Uterus (tissue), 4 donors: ENCODE data around the gene STXBP5L. TPM values are rescaled to one million over a fixed set of nuclear protein-coding genes. Genes with fewer than 3 reads are reported as not detected.
"Not testable (repeated sequence)": the region's sequence is repeated elsewhere in the genome, so short reads cannot be mapped to it uniquely, and the experiment has no call there.

Experiments used
- DNase-seq, 2 donors: peaks; one replicate each; pipeline ENCODE4 v3.0.0-alpha.2; 2019 to 2020
- H3K27ac ChIP-seq, 2 donors: fragments of 200-600 bp; sonication (generic); 1 replicate in 1 of 2; 2 replicates in 1 of 2; pipeline ENCODE4 v1.5.1; 2016 to 2018
- H3K27me3 ChIP-seq, 2 donors: fragments of 200-600 bp; sonication (generic); one replicate each; pipeline ENCODE4 v1.5.1; 2018 to 2019; ENCODE audit warnings: control low read depth in 1 of 2
- H3K36me3 ChIP-seq, 2 donors: fragments of 200-600 bp; sonication (generic); one replicate each; pipeline ENCODE4 v1.5.1; 2019; ENCODE audit warnings: control low read depth in 1 of 2
- H3K4me1 ChIP-seq, 2 donors: fragments of 200-600 bp; sonication (generic); one replicate each; pipeline ENCODE4 v1.5.1; 2018 to 2019; ENCODE audit warnings: control low read depth in 1 of 2
- H3K4me3 ChIP-seq, 2 donors: fragments of 200-600 bp; sonication (generic); 1 replicate in 1 of 2; 2 replicates in 1 of 2; pipeline ENCODE4 v1.5.1; 2018 to 2019; ENCODE audit warnings: mild to moderate bottlenecking in 1 of 2
- H3K9me3 ChIP-seq, 2 donors: fragments of 200-600 bp; sonication (generic); one replicate each; pipeline ENCODE4 v1.5.1; 2019; ENCODE audit warnings: control low read depth in 1 of 2
- POLR2A ChIP-seq, 2 donors: fragments of 450-650 bp; IDR thresholded peaks; one replicate each; pipeline ENCODE4 v1.6.1; 2016; ENCODE audit warnings: antibody characterized with exemption in 2 of 2, mild to moderate bottlenecking in 1 of 2, moderate library complexity in 1 of 2
- intact Hi-C: fragments of 100-400 bp; cut with DNase I; formaldehyde crosslinking; loops from one replicate; pipeline ENCODE4 v1.15.1; 2023; ENCODE audit warnings: low total_unique reads
- total RNA-seq, 4 donors: library from RNA; depleted of rRNA in 3 of 4; stranded (reverse); fragments of >200 nt in 3 of 4; gene quantifications; one replicate each; pipeline versions ENCODE4 v1.1.0 to v1.2.4, GENCODE V29; 2014 to 2023
- TF ChIP-seq, protein P1 (sequence below), 4 experiments: fragments of 200-600 bp in 2 of 4; fragments of 450-650 bp in 2 of 4; sonication (generic) in 2 of 4; IDR thresholded peaks; one replicate each; pipeline ENCODE4 v1.5.1; 2016 to 2019; ENCODE audit warnings: antibody characterized with exemption in 4 of 4, mild to moderate bottlenecking in 2 of 4, moderate library complexity in 1 of 4
- donor health status: DM: yes; HTN: yes; CAD: no.

Gene STXBP5L
- total RNA-seq, 4 donors from 2014 or later = under 0.01 to 2.6 (median 1.1) TPM

DNA sequence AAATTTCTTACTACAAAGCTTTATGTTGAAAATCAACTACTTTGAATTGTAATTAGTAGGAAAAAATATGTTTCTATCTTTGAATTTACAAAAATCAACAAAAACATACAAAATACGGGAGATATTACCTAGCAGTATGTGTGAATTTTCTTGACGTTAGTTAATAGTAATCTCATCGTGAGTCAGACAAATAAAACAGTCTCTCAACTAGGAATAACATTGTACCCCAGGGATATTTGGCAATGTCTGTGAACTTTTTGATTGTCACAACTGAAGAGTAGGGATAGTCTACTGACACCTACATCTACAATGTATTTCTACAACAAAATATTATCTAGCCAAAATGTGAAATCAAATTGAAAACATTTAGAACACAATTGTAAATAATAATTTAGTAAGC is 387.4 kb downstream of the STXBP5L start:
- Histone ChIP-seq H3K36me3 (no peaks in the 10 kb centered on the region), H3K4me3 (no peak overlapping the region), H3K27ac (no peak overlapping the region), H3K27me3 (no peaks in the 10 kb centered on the region), H3K4me1 (no peaks in the 10 kb centered on the region), H3K9me3 (peaks cover 0 to 4% of the 10 kb centered on the region in 2 donors)
- TF ChIP-seq POLR2A (IDR thresholded peaks at IDR 0.05) = no peak
- TF ChIP-seq, protein P1, sequence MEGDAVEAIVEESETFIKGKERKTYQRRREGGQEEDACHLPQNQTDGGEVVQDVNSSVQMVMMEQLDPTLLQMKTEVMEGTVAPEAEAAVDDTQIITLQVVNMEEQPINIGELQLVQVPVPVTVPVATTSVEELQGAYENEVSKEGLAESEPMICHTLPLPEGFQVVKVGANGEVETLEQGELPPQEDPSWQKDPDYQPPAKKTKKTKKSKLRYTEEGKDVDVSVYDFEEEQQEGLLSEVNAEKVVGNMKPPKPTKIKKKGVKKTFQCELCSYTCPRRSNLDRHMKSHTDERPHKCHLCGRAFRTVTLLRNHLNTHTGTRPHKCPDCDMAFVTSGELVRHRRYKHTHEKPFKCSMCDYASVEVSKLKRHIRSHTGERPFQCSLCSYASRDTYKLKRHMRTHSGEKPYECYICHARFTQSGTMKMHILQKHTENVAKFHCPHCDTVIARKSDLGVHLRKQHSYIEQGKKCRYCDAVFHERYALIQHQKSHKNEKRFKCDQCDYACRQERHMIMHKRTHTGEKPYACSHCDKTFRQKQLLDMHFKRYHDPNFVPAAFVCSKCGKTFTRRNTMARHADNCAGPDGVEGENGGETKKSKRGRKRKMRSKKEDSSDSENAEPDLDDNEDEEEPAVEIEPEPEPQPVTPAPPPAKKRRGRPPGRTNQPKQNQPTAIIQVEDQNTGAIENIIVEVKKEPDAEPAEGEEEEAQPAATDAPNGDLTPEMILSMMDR (IDR thresholded peaks at IDR 0.05) = no peak
- intact Hi-C loops = no loop called here
- no peak for DNase-seq

DNA sequence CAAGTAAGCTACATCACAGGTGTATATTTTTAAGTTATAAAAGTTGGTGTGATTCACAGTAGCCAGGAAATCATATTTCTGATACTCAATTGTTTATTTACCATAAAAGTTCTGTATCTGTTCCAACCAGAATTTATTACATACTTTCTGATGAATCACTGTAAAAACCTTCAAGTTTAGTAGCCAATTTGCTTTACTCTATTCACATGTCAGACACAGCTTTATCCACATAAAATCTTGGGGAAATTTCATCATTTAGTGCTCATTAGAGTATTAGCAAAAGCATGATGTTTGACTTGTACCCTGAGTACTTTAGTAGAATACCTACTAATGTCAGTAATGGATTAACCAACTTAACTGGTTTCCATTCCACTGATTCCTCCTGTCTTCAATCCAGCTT is 388.0 kb downstream of the STXBP5L start:
- Histone ChIP-seq H3K9me3 (peaks cover 0 to 4% of the 10 kb centered on the region in 2 donors), H3K27ac (no peak overlapping the region), H3K36me3 (no peaks in the 10 kb centered on the region), H3K4me1 (no peaks in the 10 kb centered on the region), H3K27me3 (no peaks in the 10 kb centered on the region), H3K4me3 (no peak overlapping the region)
- no peak for DNase-seq
- TF ChIP-seq, protein P1 (IDR thresholded peaks at IDR 0.05) = no peak
- no peak for TF ChIP-seq POLR2A (IDR thresholded peaks at IDR 0.05)
- intact Hi-C loops = no loop called here

DNA sequence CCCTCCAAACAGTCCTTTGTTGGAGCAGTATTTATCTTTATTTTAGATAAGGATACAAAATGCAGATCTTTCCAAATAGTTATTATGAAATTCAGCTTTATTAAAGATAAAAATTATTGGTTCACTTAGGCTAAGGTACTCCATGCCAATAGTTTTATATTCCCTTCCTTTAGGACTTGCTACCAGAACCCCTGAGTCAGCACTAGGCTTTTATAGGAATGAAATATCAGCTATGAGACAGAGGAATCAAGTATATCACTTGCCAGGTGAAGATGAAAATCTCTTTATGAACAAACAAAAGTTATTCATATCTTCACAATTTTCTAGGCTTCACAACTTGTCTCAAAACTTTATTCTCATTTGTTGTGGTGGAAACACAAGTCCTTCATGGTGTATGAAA is 416.3 kb downstream of the STXBP5L start:
- H3K36me3 ChIP-seq = no peaks in the 10 kb centered on the region
- no peak for DNase-seq
- no peaks in the 10 kb centered on the region for H3K4me1 ChIP-seq
- TF ChIP-seq, protein P1 (IDR thresholded peaks at IDR 0.05) = no peak
- no peak for TF ChIP-seq POLR2A (IDR thresholded peaks at IDR 0.05)
- H3K27ac ChIP-seq = no peak overlapping the region
- intact Hi-C loops = no loop called here
- no peak overlapping the region for H3K4me3 ChIP-seq
- no peaks in the 10 kb centered on the region for H3K9me3 ChIP-seq
- peaks cover 0 to under 1% of the 10 kb centered on the region in 2 donors for H3K27me3 ChIP-seq

DNA sequence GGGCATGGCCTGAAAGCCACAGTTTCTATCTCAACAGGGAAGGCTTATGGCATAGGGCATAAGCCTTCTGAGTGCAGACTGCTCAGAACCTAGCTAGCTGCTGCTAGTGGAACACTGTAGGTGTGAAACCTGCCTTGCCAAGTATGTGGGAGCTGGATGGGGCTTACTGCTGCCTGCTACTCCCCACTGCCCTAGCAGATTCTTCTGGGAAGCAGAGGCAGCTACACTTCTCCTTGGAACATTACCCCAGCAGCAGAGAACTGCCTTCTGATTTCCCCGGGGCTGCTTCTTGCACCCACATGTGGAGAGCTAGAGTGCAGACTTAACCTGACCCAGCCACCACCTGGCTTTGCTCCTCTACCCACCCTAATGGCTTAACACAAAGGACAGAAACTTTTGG is 422.1 kb downstream of the STXBP5L start:
- Histone ChIP-seq H3K4me1 (no peaks in the 10 kb centered on the region), H3K4me3 (no peak overlapping the region), H3K36me3 (no peaks in the 10 kb centered on the region), H3K9me3 (no peaks in the 10 kb centered on the region), H3K27me3 (no peaks in the 10 kb centered on the region), H3K27ac (no peak overlapping the region)
- DNase-seq = no peak
- TF ChIP-seq POLR2A (IDR thresholded peaks at IDR 0.05) = no peak
- TF ChIP-seq, protein P1 (IDR thresholded peaks at IDR 0.05) = no peak
- intact Hi-C loops = no loop called here

DNA sequence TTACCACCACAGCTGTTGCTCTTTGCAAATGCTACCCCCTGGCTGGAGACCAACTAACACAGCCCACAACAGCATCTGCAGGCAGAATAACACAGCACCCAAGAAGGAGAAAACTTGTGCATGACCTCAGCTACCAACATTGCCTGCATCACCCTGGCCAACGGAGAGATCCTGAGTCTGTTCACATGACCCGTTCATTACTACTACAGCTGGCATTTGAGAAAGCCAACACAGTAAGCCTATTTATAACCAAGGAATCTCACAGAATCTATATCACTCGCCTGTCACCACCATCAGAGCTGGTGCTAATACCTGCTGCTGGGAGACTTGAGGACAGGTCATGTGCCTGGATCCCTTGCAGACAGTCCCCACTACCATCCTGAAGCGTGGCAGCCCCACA is 422.6 kb downstream of the STXBP5L start:
- H3K4me1 ChIP-seq = no peaks in the 10 kb centered on the region
- H3K36me3 ChIP-seq = no peaks in the 10 kb centered on the region
- no peaks in the 10 kb centered on the region for H3K27me3 ChIP-seq
- intact Hi-C loops = no loop called here
- no peak for TF ChIP-seq POLR2A (IDR thresholded peaks at IDR 0.05)
- TF ChIP-seq, protein P1 (IDR thresholded peaks at IDR 0.05) = no peak
- no peak overlapping the region for H3K4me3 ChIP-seq
- no peak for DNase-seq
- H3K27ac ChIP-seq = no peak overlapping the region
- H3K9me3 ChIP-seq = no peaks in the 10 kb centered on the region

DNA sequence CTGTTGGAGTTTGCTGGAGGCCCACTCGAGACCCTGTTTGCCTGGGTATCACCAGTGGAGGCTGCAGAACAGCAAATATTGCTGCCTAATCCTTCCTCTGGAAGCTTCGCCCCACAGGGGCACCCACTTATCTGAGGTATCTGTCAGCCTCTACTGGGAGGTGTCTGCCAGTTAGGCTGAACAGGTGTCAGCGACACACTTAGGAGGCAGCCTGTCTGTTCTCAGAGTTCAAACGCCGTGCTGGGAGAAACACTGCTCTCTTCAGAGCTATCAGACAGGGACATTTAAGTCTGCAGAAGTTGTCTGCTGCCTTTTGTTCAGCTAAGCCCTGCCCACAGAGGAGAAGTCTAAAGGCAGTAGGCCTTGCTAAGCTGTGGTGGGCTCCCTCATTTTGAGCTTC is 448.0 kb downstream of the STXBP5L start:
- H3K27me3 ChIP-seq, DNase-seq, H3K36me3 ChIP-seq, H3K4me3 ChIP-seq, H3K27ac ChIP-seq, H3K4me1 ChIP-seq, H3K9me3 ChIP-seq, intact Hi-C loops: not testable (repeated sequence)
